ENCODE data around the gene TRPC3.

The TRPC3 gene

GRCh38 chr4:121869841-121870822 lies 81.7 kb downstream of the TRPC3 start, which contains the start of gene BBS7:
BBS7 (minus strand) TSS chr4:121870474; CDS start chr4:121870313, 161 bp downstream.
- DNase-seq = peak; percentile 76

GRCh38 chr4:121863799-121864198 lies 88.1 kb downstream of the TRPC3 start:
- no peak for DNase-seq

GRCh38 chr4:121861426-121861825 lies 90.4 kb downstream of the TRPC3 start:
- DNase-seq = no peak

GRCh38 chr4:121860121-121860520 lies 91.7 kb downstream of the TRPC3 start:
- DNase-seq = no peak

GRCh38 chr4:121851354-121851753 lies 100.5 kb downstream of the TRPC3 start:
- DNase-seq = no peak

- DNase-seq = no peak
Observed at GRCh38 chr4:121846662-121847061, 105.2 kb downstream of the TRPC3 start.

GRCh38 chr4:121842862-121843261 lies 109.0 kb downstream of the TRPC3 start:
- DNase-seq = no peak

GRCh38 chr4:121838136-121838535 lies 113.7 kb downstream of the TRPC3 start:
- DNase-seq = no peak

- DNase-seq = no peak
Observed at GRCh38 chr4:121829511-121829910, 122.3 kb downstream of the TRPC3 start.
